ENCODE measurements around the gene CIITA.
"Not testable (repeated sequence)": the region's sequence is repeated elsewhere in the genome, so short reads cannot be mapped to it uniquely, and the experiment has no call there.

CIITA gene

DNA sequence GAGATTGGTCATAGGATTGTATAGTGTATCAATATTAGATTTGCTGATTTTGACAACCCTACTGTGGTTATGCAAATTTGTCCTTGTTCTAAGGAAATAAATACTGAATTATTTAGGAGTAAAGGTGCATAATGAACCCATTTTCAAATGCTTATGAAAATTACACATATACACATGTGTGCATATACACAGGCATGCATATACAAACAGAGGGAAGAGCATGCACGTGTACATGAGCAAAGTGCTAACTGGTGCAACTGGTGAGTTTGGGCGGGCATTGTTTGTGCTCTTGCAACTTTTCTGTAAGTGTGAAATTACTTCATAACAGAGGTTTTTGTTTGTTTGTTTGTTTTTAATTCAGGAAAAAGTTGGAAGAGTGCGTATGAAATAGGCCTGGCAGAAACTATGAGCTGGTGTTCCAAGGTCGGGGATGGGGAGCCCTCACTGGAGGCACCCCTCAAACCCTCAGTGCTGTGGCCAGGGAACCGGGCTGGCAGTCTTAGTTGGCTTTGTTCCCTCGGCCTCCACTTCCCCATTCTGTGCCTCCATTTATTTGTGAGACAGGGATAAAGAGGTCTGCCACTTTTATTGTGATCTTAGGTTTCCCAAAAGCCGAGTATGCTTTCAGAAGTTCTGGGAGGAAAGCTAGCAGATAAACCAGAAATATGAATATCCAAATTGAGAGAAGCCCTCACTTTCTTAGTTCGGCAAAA is 59.4 kb downstream of the CIITA start:
- no peak for DNase-seq

DNA sequence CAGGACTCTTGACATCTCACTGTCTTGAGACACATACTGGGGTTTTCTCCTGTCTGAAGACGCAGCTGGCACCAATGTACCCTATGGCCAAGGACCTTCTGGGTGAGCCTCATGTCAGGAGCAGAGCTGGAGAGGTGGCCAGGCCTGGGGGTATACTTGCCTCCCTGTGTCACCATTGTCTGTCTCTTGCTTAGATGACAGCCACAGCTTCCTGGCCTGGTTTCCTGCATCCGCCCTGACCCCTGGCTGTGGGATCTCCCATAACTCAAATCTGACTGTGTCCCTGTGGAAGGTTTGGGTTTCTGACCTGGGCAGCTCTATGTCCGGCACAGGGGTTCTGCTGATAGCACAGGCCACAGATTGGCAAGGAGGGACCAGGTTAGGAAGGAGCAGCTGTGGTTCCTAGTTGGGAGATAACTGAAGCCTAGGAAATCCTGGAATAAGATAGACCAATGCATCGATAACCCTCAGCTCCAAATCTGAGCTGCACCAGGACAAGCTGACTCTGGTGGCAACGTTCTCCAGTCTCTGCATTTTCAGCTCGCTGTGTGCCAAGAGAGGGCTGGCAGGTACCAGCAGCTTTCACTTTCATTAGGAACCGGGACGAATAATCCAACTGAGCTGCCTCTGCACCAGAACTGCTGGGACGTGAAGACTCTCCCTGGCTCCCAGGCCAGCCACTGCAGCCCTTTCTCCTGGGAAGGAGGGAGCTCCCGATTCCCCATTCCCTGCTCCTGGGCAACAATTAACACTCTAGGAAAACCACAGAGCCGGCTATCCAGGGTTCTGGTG is 60.3 kb downstream of the CIITA start:
- DNase-seq, result no peak

DNA sequence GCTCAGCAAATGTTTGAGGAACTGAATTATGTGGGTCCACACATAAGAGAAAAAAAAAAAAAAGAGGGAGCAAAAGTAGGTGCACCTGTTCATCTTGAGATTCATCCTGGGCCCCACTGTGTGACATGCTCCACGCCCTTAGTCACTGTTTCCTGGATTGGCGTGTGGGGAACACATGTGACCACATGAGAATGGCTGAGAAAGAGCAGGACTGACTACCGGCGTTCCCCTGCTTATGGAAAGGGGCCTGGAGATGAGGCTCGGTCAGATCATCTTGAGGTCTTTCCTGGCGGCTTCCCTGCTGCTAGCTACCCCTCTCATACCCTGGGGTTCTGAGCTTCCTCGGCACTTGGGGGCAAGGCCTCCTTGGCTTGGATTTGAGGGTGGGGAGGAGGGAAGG is 61.3 kb downstream of the CIITA start:
- no peak for DNase-seq

DNA sequence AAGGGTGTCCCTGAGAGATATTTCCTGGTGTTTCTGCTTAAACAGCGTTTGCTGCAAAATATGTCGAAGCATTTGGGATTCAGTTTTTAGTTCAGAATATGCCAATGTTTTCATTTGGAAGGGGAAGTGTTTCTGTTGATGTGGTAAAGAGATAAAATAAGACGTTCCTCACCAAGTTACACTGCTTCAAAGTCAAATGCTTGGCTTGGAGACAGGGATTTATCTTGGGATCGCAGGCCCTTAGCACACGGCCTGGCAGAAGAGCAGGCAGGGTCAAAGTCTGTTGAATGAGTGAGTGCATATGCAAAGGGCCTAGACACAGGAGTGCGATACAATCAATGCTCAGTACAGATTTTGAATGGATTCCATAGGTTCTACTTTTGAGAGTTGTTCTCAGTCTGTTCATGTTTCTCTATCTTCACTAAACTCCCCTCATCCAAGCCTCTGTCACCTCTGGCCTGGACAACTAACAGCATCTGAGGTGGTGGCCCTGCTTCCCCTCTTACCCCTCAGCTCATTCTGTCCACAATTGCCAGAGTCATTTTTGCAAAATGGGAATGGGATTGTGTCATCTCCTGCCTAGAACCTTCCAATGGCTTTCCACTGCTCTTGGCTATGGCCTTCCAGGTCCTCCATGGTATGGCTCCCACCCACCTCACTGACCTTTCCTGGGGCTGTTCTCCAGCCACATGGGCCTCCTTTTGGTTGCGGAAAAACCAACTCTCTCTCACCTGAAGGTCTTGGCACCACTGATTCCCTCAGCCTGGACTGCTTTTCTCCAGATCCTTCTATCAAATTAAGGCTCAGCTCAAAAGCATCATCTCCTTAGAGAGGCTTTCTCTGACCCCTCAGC is 62.0 kb downstream of the CIITA start:
- DNase-seq, result no peak

DNA sequence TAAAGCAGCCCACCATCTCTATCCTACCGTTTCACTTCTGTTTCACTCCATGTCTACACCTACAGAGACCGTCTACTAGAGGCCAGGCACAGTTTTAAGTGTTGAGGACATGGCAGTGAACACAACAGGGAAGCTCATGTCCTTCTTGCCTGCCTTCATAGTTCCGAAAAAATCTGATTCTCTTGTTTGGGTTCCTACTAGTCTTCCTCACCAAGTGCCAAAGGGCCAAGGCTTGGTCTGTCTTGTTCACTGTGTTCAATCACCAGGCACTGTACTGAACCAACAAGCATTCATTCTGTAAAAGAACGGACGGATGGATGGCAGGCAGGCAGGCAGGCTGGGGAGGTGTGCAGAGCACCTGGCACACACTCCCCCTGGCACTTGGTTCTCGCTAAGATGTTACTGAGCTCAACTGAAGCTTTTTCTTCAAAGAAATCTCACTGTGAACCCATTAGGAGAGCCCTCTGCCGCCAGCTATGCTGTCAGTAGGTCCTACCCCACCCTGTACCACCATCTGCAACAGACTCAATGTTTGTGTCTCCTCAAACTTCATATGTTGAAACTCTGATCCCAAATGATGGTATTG is 62.7 kb downstream of the CIITA start:
- no peak for DNase-seq

DNA sequence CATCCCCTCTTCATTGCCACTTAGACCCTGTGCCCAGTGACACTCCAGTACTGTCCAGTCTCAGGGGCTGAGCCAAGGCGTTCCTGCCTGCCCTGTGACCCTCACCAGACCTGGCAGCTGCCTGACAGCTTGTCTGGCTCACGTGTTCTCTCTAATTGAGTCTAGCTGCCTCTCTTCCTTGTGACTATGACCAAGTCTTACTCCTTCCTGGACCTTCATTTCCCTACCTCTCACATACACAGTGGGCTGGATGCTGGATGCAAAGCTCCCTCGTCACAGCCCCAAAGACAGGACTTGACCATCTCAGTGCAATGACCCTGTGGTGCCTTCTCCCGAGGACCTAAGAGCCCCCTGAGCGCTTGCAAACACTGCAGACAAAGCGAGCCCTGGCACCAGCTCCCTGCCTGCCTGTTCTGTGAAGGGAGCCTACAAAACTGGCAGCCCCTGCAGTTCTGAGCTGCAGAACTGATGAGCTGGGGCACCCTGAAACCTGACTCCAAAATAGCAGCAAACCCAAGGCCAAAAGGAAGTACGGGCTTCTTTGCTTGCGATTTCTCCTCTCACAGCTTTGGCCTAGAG is 63.6 kb downstream of the CIITA start:
- DNase-seq, result no peak

DNA sequence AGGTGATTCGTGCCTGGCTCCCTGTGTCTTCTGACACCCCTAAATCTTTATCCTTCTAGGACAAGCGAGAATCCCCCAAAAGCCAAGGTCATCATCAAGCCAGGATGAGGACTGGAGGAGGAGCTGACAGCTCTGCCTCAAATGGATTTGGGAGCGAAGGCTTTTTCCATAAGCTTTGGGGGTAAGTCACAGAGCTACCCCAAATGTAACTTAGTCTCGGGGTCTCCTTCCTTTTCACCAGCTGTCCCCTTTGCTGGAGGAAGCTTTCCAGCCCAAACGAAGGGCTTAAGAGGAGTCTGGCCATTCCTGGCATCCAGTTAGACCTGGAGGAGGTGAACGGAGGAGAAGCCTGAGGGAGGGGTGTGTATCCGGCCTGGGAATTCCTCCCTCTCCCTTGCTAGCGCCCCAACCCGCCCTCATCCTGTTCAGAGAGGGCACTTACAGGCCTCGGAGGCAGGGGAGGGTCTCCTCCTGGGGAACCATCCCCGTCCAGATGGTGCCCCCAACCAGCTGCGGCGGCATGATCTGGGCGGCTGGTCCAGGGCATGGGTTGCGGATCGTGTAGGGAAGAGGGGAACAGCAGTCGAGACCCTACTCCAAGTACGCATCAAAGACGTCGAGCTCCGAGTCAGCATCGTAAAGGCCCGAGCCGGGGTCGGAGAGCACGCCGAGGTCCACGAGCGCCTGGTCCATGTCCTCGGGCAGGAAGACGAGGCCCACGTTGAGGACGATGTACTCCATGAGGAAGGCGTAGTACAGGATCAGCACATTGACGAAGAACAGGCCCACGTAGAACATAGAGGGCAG is 64.3 kb downstream of the CIITA start:
- DNase-seq, result no peak

DNA sequence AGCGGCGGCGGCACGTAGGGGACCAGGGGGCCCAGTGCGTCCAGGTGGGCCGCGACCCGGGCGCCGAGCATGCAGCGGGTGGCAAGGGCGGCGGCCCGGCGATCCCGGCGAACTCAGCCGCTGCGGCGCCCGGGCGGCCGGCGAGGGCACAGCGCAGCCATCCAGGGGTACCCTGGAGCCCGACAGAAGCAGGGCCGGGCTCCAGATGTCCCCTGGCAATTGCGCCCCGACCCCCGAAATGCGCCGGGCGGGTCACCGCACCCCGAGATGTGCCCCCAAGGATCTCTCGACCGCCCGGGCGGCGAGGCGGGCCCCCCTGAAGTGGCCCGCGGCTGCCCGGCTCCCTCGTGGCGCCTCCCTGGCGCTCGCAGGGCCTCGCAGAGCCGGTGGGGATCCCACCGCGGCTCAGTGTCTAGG is 64.9 kb downstream of the CIITA start:
- DNase-seq, result not testable (repeated sequence)

DNA sequence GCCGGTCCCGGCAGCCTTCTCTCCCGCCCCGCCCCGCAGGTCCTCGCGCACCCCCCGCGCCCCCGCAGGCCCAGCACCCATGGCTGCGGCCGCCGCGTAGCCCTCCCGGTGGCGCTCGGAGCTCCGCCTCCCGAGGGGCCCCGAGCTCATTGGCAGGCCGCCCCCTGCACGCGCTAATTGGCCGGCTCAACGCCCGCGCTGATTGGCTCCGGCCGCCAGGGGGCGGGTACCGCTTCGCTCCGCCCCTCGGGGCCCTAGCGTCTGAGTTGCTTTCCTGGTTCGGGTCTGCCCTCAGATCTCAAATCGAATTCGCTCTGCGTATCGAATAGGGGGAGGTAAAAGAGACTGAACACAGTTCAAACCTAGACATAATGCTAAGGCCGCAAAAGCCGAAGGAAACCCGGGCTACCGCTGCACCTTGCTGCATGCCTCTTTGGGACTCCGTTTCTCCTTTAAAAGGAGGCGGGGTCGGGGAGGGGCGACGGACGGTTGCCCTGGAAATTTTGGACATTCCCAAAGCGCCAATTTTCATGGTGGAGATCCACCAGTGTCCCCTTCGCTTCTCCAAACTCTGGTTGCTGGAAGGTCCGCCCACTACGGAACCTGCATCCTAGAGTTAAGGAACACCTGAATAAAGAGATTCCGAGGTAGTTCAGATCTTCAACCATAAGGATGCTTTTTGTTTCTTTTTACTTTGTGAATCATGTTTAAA is 65.5 kb downstream of the CIITA start, which contains the start of gene DEXI:
Gene DEXI, minus strand, starts transcription at position 117 of the 712 bp plus-strand sequence. CDS start 463 bp downstream, outside the sequence.
- DNase-seq, result peak; percentile 68

DNA sequence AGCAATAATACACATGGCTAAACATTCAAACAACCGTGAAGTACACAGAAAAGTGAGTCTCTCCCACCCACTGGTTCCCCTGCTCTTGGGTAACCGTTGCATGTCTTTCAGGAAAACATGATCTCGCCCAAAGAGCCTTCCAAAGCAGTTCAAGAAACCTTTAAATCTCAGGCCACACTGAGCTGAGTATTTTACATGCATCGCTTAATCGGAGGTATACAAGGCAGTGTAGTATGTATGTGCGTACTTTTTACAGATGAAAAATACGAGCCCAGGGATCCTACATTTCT is 66.0 kb downstream of the CIITA start:
- no peak for DNase-seq

DNA sequence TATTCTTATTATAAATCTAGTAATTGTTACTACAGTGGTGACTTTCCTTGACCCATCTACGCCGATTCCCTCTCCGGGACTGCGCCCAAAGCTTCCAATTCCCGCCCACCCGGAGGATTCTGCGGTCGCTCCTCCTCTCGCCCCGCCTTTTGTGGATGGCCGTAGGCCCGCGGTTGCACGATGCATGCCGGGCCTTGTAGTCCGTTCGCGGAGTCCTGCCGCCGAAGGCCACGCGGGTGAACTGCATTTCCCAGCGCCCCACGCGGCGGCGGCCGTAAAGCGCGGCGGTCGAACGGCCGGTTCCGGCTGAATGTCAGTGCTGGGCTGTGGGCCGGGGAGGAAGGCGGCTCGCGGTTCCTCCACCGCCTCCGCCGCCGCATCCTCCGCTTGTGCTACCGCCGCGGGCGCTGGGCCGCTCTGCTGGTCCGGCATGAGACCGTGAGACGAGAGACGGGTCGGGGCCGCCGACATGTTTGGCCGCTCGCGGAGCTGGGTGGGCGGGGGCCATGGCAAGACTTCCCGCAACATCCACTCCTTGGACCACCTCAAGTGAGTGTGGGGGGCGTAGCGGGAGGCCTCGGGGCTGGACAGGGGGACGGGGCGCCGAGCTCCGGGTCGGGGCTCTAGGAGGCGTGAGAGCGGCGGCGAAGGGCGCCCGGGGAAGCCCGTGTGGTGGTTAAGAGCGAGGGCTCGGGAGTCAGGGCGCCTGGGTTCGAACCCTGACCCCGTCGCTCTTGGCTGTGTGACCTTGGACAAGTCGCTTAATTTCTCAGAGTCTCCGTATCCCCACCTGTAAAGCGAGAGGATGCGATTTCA is 67.5 kb downstream of the CIITA start, which contains the start of gene CLEC16A:
Gene CLEC16A, plus strand, starts transcription at position 316 of the 816 bp plus-strand sequence. Its CDS starts 154 bp downstream, at position 470.
- peak; percentile 75 for DNase-seq

DNA sequence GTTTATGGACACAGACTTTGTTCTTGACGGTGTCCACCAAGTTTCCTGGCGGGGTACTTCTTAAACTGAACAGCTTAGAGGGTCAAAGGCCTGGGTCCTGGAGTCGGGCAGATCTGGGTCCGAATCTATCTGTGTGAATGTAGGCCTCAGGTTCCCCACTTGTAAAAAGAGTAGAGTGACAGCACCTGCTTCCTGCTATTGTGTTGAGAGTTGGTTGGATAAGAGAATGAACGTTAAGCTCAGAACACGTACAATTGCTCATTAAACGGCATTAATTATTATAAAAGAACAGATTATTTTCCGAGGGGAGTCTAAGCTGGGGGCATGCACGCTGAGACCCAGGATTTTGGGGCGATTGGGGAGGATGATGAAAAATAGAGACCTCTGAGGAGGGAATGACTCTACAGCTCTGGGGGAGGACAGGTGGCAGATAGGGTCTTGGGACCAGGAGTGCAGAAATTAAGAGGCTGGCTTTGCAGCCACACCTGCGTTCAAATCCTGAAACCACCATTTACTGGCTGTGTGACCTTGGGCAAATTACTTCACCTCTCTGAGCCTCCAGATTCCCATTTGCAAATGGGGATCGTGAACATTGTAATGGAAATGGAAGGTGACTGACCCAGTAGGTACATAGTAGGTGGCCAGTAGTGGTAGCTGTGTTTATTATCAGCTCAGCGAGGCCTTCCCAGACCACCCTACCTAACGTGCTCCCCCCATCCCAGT is 68.2 kb downstream of the CIITA start:
- DNase-seq, result no peak

DNA sequence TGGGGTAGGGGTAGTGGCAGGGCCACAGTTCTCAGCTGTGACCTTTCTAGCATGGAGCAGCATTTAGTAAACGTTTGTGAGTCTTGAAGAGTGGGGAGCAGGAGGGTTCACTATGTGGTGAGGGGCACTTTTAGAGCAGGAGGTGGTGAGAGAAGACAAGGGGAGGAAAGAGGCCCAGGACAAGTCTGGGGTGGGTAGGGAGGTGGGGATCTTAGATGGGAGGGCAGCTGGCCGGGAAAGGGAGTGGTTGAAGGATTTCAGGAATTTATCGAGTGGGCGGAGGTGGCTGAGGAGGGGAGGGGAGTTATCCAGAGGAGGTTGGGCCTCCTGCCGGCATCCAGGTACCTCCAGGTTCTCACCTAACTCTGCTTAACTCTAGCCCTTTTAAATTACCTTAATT is 69.3 kb downstream of the CIITA start:
- DNase-seq, result no peak

DNA sequence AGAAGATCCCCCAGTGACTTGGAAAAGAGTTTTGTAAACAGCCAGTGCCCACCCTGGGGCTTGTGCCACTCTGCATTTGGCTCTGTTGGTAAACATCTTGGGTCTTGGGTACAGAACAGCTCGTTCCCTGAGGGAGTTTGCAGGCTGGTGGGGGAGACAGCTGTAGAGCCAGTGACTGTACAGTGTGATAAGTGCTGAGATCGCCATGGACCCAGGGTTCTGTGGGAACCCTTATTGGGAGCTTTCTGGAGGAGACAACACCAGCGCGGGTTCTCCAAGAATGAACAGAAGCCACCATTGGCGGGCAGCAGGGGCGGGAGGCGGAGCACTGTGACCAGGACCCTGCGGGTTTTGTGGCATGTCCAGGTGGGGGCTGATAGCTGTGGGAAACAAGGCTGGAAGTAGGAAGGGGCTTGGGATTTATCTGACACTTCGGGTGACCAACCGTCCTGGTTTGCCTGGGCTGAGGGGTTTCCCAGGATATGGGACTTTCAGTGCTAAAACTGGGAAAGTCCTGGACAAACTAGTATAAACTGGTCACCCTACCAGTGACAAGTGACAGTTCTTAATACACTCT is 70.3 kb downstream of the CIITA start:
- no peak for DNase-seq

DNA sequence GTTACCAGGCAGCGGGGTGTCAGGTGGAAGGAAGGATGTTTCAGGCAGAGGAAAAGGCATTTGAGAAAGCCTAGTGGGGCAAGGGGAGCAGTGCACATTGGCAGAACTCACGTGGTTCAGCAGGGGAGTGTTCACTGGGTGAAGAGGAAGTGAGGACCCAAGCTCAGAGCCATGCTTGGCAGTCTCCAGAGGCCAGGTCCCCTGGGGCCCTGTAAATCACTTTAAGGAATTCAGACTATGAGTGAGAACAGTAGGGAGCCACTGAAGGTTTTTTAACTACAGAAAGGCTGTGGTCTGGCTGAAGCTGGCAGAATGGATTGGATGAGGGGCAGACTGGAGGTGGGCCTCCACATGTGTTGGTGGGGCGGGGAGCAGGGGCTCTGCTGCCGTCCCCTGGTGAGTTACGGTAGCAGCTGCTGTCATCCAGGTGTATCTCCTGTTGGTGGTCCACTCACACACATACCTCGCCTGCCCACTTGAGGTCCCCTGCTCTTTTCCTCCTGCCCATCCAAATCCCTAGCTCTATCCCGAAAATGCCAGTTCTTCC is 72.5 kb downstream of the CIITA start:
- DNase-seq, result no peak

DNA sequence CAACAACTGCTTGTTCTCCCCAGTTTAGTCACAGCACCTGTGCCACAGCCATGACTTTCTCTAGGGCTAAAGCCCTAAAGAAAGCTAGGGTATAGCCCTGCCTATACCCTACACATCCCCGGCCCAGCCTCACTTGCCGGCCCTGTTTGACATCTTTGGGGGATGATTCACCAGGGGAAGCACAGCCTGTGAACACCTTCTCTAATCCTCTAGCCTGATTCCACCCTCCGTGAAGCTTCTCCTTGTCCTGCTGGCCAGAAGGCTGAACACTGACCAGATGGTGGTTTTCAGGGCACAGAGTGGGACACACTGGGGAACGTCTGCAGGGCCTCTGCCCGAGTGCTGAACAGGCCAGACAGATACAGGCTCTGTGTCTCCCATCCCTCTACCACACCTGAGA is 73.4 kb downstream of the CIITA start:
- no peak for DNase-seq

DNA sequence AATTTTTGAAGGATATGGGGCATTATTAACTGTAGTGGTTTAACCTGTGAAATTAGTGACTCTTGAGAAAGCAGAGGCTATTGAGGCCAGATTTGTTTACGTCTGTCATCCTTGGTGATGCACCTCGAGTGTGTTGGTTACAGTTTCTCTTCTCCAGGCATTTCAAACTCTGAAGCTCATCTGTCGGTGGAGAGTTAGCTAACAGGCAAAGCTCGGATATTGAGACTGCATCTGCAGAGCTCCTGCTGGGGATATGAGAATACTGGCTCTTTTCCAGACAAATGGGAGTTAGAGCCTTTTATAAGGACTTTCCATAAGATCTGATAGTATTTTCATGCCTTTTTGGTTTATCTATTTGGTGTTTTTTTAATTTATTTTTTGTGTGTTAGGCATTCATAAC is 74.0 kb downstream of the CIITA start:
- DNase-seq, result no peak

DNA sequence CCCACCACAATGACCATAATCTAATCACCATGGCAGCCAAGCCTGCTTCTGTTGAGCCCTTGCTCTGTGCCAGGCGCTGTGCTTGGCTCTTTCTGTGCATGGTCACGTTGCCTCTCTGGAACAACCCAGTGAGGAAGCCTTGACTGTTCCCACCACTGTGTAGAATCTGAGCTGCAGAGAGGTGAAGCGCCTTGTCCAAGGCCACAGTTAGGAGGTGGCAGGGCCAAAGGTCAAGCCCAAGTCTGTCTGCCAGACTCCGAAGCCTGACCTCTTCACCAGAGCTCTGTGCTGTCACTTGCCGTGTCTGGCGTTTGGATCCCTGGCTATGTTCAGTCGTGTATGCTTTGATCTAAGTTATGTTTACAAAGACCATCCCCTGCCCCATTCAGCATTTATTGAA is 77.9 kb downstream of the CIITA start:
- no peak for DNase-seq
